ENCODE measurements around the gene BLTP2. TPM values are rescaled to one million over a fixed set of nuclear protein-coding genes. Genes with fewer than 3 reads are reported as not detected.

The BLTP2 gene
- total RNA-seq, result 76.0 and 80.3 TPM in 2 replicates

GRCh38 chr17:28644787-28645575 is at the start of gene BLTP2:
Gene BLTP2 (minus strand): TSS chr17:28645158. CDS start chr17:28645056, 102 bp downstream.

GRCh38 chr17:28661635-28662526 is 16.9 kb upstream of the BLTP2 start, which contains the start of the genes SDF2 and SUPT6H:
Gene SDF2 (minus strand): TSS chr17:28661906. CDS start chr17:28661876, 30 bp downstream.
Gene SUPT6H (plus strand): TSS chr17:28662205. CDS start chr17:28673402, 11,197 bp downstream.

GRCh38 chr17:28613931-28614381 is 31.0 kb downstream of the BLTP2 start, which contains the start of gene RSKR:
Gene RSKR (minus strand): TSS chr17:28614185. CDS start chr17:28614161, 24 bp downstream.

GRCh38 chr17:28598799-28599310 is 46.1 kb downstream of the BLTP2 start, which contains the start of gene SPAG5:
Gene SPAG5 (minus strand): TSS chr17:28599025. CDS start chr17:28598946, 79 bp downstream.

Other genes starting within 250 kb of the BLTP2 start
- gene SLC46A1, start 238.9 kb downstream of the BLTP2 start, total RNA-seq, result 2.4 and 2.7 TPM in 2 replicates
- gene SLC13A2, start 171.5 kb downstream of the BLTP2 start, total RNA-seq, result not detected in 2 replicates
- not detected in 2 replicates for gene FOXN1, start 138.8 kb downstream of the BLTP2 start, total RNA-seq
- 21.0 and 24.8 TPM in 2 replicates for gene UNC119, start 92.5 kb downstream of the BLTP2 start, total RNA-seq
- gene PIGS, start 73.6 kb downstream of the BLTP2 start, total RNA-seq, result 69.6 and 72.1 TPM in 2 replicates
- gene ALDOC, start 68.3 kb downstream of the BLTP2 start, total RNA-seq, result 62.4 and 80.3 TPM in 2 replicates
- gene SPAG5, start 46.1 kb downstream of the BLTP2 start, total RNA-seq, result 65.1 and 70.4 TPM in 2 replicates
- gene RSKR, start 31.0 kb downstream of the BLTP2 start, total RNA-seq, result 2.4 and 4.0 TPM in 2 replicates
- gene SDF2, start 16.7 kb upstream of the BLTP2 start, total RNA-seq, result 46.9 and 55.2 TPM in 2 replicates
- 17.8 and 18.5 TPM in 2 replicates for gene SUPT6H, start 17.0 kb upstream of the BLTP2 start, total RNA-seq
- gene PROCA1, start 66.7 kb upstream of the BLTP2 start, total RNA-seq, result 1.8 and 2.9 TPM in 2 replicates
- gene RAB34, start 72.7 kb upstream of the BLTP2 start, total RNA-seq, result 371 and 405 TPM in 2 replicates
- 615 and 663 TPM in 2 replicates for gene RPL23A, start 74.8 kb upstream of the BLTP2 start, total RNA-seq
- gene TLCD1, start 81.1 kb upstream of the BLTP2 start, total RNA-seq, result 16.8 and 20.0 TPM in 2 replicates
- 2.1 and 2.9 TPM in 2 replicates for gene NEK8, start 83.6 kb upstream of the BLTP2 start, total RNA-seq
- 38.3 and 38.7 TPM in 2 replicates for gene TRAF4, start 98.9 kb upstream of the BLTP2 start, total RNA-seq
- gene FAM222B, start 197.6 kb upstream of the BLTP2 start, total RNA-seq, result 10.9 and 11.6 TPM in 2 replicates
- gene ERAL1, start 209.9 kb upstream of the BLTP2 start, total RNA-seq, result 80.0 and 94.8 TPM in 2 replicates

All from bronchus fibroblast of lung (primary cell).